B cell (primary cell): Measurements from ENCODE around the gene GLI3. TPM values are rescaled to one million over a fixed set of nuclear protein-coding genes. Genes with fewer than 3 reads are reported as not detected.

Source experiments
- ATAC-seq: fragments of 200-7000 bp; cut with Tn5 transposase; one replicate; pipeline ENCODE4 v1.10.0; 2021; ENCODE audit warnings: low read depth, mild to moderate bottlenecking, moderate number of reproducible peaks, moderate library complexity
- CTCF ChIA-PET: fragments of 350-600 bp; sonication (Branson Sonifier 250); formaldehyde crosslinking; loops from one replicate; lab custom pipeline; 2021; ENCODE audit warnings: antibody characterized with exemption, inconsistent platforms; lab: Charles Lee
- POLR2A ChIA-PET: fragments of 350-600 bp; sonication (Branson Sonifier 250); formaldehyde crosslinking; loops from one replicate; lab custom pipeline; 2021; ENCODE audit warnings: antibody characterized with exemption; lab: Charles Lee
- DNase-seq: peaks from one replicate; pipeline ENCODE4 v3.0.0; 2013
- H2AFZ ChIP-seq: 2 replicates; pipeline ENCODE4 v1.6.1; 2012; ENCODE audit warnings: mild to moderate bottlenecking, low read depth, low read length; ENCODE audit not compliant: insufficient read depth, poor library complexity, severe bottlenecking
- H3K27ac ChIP-seq, 2 donors: 1 replicate in 1 of 2; 2 replicates in 1 of 2; pipeline ENCODE4 v1.5.1; 2012 to 2013; ENCODE audit warnings: low read length in 2 of 2, mild to moderate bottlenecking in 2 of 2, moderate library complexity in 1 of 2
- H3K27me3 ChIP-seq, 4 experiments: fragments of 200-600 bp in 1 of 4; sonication (generic) in 1 of 4; replicated peaks in 1 of 4; 1 replicate in 2 of 4; 2 replicates in 2 of 4; pipeline versions ENCODE4 v1.6.1 to v1.7.0; 2013 to 2016; ENCODE audit warnings: low read length in 3 of 4, mild to moderate bottlenecking in 2 of 4, mixed read lengths in 1 of 4, moderate library complexity in 1 of 4; ENCODE audit not compliant: insufficient read depth in 4 of 4, control insufficient read depth in 3 of 4; ENCODE audit errors: control extremely low read depth in 1 of 4
- H3K36me3 ChIP-seq, 2 experiments: replicated peaks in 1 of 2; 1 replicate in 1 of 2; 2 replicates in 1 of 2; pipeline versions ENCODE4 v1.6.1 to v1.7.1; 2013; ENCODE audit warnings: low read length in 1 of 2; ENCODE audit not compliant: insufficient read depth in 2 of 2, control insufficient read depth in 1 of 2; ENCODE audit errors: control extremely low read depth in 1 of 2, extremely low read depth in 1 of 2
- H3K4me1 ChIP-seq, 2 donors: fragments of 200-600 bp in 1 of 2; sonication (generic) in 1 of 2; 1 replicate in 1 of 2; 2 replicates in 1 of 2; pipeline versions ENCODE4 v1.5.1 to v1.6.1; 2013 to 2017; ENCODE audit warnings: low read length in 2 of 2; ENCODE audit not compliant: control insufficient read depth in 2 of 2, insufficient read depth in 2 of 2
- H3K4me2 ChIP-seq: replicated peaks from 2 replicates; pipeline ENCODE3; 2012; ENCODE audit warnings: mild to moderate bottlenecking, low read depth, low read length; ENCODE audit not compliant: poor library complexity, severe bottlenecking
- H3K4me3 ChIP-seq, 5 experiments: fragments of 200-600 bp in 1 of 5; sonication (generic) in 1 of 5; 1 replicate in 3 of 5; 2 replicates in 2 of 5; pipeline versions ENCODE4 v1.5.1 to v1.7.0; 2011 to 2016; ENCODE audit warnings: low read length in 4 of 5, mild to moderate bottlenecking in 4 of 5, low read depth in 2 of 5, control low read depth in 1 of 5, moderate library complexity in 1 of 5; ENCODE audit not compliant: insufficient read depth in 1 of 5; ENCODE audit errors: control extremely low read depth in 1 of 5, extremely low read depth in 1 of 5
- H3K79me2 ChIP-seq: fragments of 200-600 bp; sonication (generic); one replicate; pipeline ENCODE4 v1.6.0; 2016; ENCODE audit warnings: low read length; ENCODE audit not compliant: control insufficient read depth, insufficient read depth
- H3K9ac ChIP-seq: fragments of 200-600 bp; sonication (generic); 2 replicates; pipeline ENCODE4 v1.6.1; 2017; ENCODE audit warnings: mild to moderate bottlenecking, low read length, moderate library complexity
- H3K9me3 ChIP-seq, 3 donors: one replicate each; pipeline versions ENCODE4 v1.6.1 to v1.7.1; 2013; ENCODE audit warnings: low read length in 2 of 3; ENCODE audit not compliant: control insufficient read depth in 2 of 3, insufficient read depth in 1 of 3; ENCODE audit errors: control extremely low read depth in 1 of 3
- H4K20me1 ChIP-seq: 2 replicates; pipeline ENCODE4 v1.6.0; 2012; ENCODE audit warnings: mild to moderate bottlenecking, low read length; ENCODE audit not compliant: insufficient read depth, control insufficient read depth, poor library complexity, severe bottlenecking
- H3K27ac Mint-ChIP-seq: one replicate; pipeline ENCODE4 v1.8.0; 2021; ENCODE audit warnings: mixed read lengths
- H3K27me3 Mint-ChIP-seq: one replicate; pipeline ENCODE4 v1.8.0; 2021; ENCODE audit warnings: mixed read lengths
- H3K4me1 Mint-ChIP-seq: one replicate; pipeline ENCODE4 v1.8.0; 2021; ENCODE audit warnings: mixed read lengths
- H3K4me3 Mint-ChIP-seq: one replicate; pipeline ENCODE4 v1.8.0; 2021; ENCODE audit warnings: mixed read lengths
- H3K9me3 Mint-ChIP-seq: one replicate; pipeline ENCODE4 v1.8.0; 2022; ENCODE audit warnings: mixed read lengths; ENCODE audit not compliant: insufficient read depth
- CTCF ChIP-seq: fragments of 200-600 bp; IDR thresholded peaks from one replicate; pipeline ENCODE4 v1.8.0; 2022; ENCODE audit warnings: antibody characterized with exemption, mild to moderate bottlenecking
- EZH2 ChIP-seq: IDR thresholded peaks from 2 replicates; pipeline ENCODE4 v1.6.1; 2012; ENCODE audit warnings: borderline replicate concordance, low read depth, mild to moderate bottlenecking, moderate library complexity, low read length; ENCODE audit not compliant: insufficient read depth, poor library complexity, severe bottlenecking
- WGBS: methylation state at CpG from one replicate; pipeline ENCODE4 v1.1.5; 2013; ENCODE audit warnings: missing lambda C conversion rate; ENCODE audit not compliant: insufficient coverage; 5-methylcytosine and 5-hydroxymethylcytosine counted together
- intact Hi-C: fragments of 100-400 bp; cut with micrococcal nuclease; formaldehyde crosslinking; loops from one replicate; pipeline ENCODE4 v1.10.0; 2022
- polyA plus RNA-seq: library from polyadenylated mRNA; depleted of rRNA; stranded (reverse); fragments of >200 nt; gene quantifications from 2 replicates; pipeline ENCODE4 v1.2.3, GENCODE V29; 2012
- total RNA-seq, 2 donors: library from RNA; stranded (reverse); fragments of 120-200 nt in 1 of 2; gene quantifications; 1 replicate in 1 of 2; 2 replicates in 1 of 2; pipeline versions ENCODE4 v1.2.3 to v1.2.4, GENCODE V29; 2013 to 2022

GLI3 gene
- total and polyA plus RNA-seq, 2 donors (not counting 1 experiment from before 2014, with no cell fraction given): not detected

GRCh38 chr7:42128703-42129102 is 108.3 kb downstream of the GLI3 start:
- H3K27me3 Mint-ChIP-seq: peaks cover 3% of the 10 kb centered on the region

GRCh38 chr7:42127232-42127622 is 109.8 kb downstream of the GLI3 start:
- ATAC-seq: no peak

More at GRCh38 chr7:42128703-42129102, 108.3 kb downstream of the GLI3 start:
- ChIA-PET CTCF (no interaction called here), POLR2A (no interaction called here)
- DNase-seq (no peak), ATAC-seq (no peak)
- H3K9me3 ChIP-seq: no peaks in the 10 kb centered on the region
- H3K4me3 ChIP-seq: no peak overlapping the region
- H2AFZ ChIP-seq: no peak overlapping the region
- H3K4me3 Mint-ChIP-seq: no peak overlapping the region
- intact Hi-C loops: no loop called here
- H3K79me2 ChIP-seq: no peaks in the 10 kb centered on the region
- H3K4me1 Mint-ChIP-seq: no peaks in the 10 kb centered on the region
- no peaks in the 10 kb centered on the region for H4K20me1 ChIP-seq
- 100% methylated on average over 1 of the region's 2 CpGs for WGBS
- H3K9ac ChIP-seq: no peak overlapping the region
- H3K4me2 ChIP-seq: no peak overlapping the region
- no peaks in the 10 kb centered on the region for H3K4me1 ChIP-seq
- H3K27me3 ChIP-seq: no peaks in the 10 kb centered on the region
- TF ChIP-seq CTCF (no peak), EZH2 (no peak)
- H3K27ac ChIP-seq: no peak overlapping the region
- H3K27ac Mint-ChIP-seq: no peak overlapping the region
- no peaks in the 10 kb centered on the region for H3K9me3 Mint-ChIP-seq
- no peaks in the 10 kb centered on the region for H3K36me3 ChIP-seq

More at GRCh38 chr7:42127232-42127622, 109.8 kb downstream of the GLI3 start:
- Mint-ChIP-seq H3K9me3 (no peaks in the 10 kb centered on the region), H3K27ac (no peak overlapping the region), H3K27me3 (peaks cover 3% of the 10 kb centered on the region), H3K4me1 (no peaks in the 10 kb centered on the region), H3K4me3 (no peak overlapping the region)
- Histone ChIP-seq H3K4me1 (no peaks in the 10 kb centered on the region), H3K27me3 (no peaks in the 10 kb centered on the region), H2AFZ (no peak overlapping the region), H3K4me2 (no peak overlapping the region), H3K9ac (no peak overlapping the region), H3K27ac (no peak overlapping the region), H4K20me1 (no peaks in the 10 kb centered on the region), H3K4me3 (no peak overlapping the region), H3K9me3 (no peaks in the 10 kb centered on the region), H3K79me2 (no peaks in the 10 kb centered on the region), H3K36me3 (no peaks in the 10 kb centered on the region)
- no peak for DNase-seq
- intact Hi-C loops: no loop called here
- POLR2A ChIA-PET: no interaction called here
- TF ChIP-seq EZH2 (no peak), CTCF (no peak)
- CTCF ChIA-PET: no interaction called here
